ENCODE results near the gene QRICH1.

The QRICH1 gene

DNA sequence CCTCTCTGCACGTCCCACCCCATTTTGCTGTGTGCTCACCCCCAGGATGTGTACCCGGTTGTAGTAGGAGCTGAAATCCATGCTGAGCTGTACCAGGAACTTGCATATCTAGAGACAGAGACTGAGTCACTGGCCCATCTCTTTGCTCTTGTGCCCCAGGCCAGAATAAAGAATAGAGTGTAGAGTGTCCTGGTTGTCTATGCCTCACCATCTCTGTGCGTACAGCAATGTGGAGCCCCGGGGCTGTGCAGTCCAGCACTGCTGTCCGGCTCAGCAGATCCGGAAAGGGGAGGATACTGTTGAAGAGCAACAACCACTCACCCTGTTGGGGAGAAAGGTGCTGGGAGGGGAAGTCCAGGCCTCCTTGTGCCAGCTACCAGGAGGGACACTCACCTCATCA is 78.1 kb downstream of the QRICH1 start:
- ChIA-PET CTCF (no interaction called here), POLR2A (interaction anchor here (1.2 to 9.9 kb wide), 3 partner anchors 9 to 14 kb away, joined by 4 to 204 read pairs (median 21); partner anchors contain the start of genes IMPDH2 and WDR6)
- no peak for DNase-seq (ENCODE audit: extremely low spot score)
- TF ChIP-seq ZNF384 (IDR thresholded peaks at IDR 0.05) (no peak), FOXK2 (IDR thresholded peaks at IDR 0.05) (no peak), FOXM1 (IDR thresholded peaks at IDR 0.05; ENCODE audit: borderline replicate concordance) (no peak), LEF1 (IDR thresholded peaks at IDR 0.05; ENCODE audit: borderline replicate concordance) (no peak), ELF4 (IDR thresholded peaks at IDR 0.05) (no peak)

DNA sequence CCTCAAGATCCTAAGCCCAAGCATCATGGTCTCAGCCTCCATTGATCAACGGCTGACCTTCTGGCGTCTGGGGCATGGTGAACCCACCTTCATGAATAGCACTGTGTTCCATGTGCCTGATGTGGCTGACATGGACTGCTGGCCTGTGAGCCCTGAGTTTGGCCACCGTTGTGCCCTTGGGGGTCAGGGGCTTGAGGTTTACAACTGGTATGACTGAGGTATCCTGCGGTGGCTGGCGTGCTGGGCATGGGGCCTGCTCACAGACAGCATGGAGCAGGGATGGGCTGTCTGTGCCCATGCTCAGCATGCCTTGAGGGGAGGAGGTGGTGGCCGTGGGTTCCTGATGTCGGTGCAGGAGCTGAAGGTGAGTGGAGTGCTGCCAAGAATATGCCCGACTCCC is 78.8 kb downstream of the QRICH1 start:
- CTCF ChIA-PET: interaction anchor here (2.5 kb wide), 1 partner anchor 27 kb away, joined by 18 read pairs; no protein-coding TSS in a partner anchor
- POLR2A ChIA-PET: interaction anchor here (1.3 to 9.9 kb wide), 3 partner anchors 8 to 29 kb away, joined by 3 to 204 read pairs (median 21); partner anchors contain the start of gene WDR6
- TF ChIP-seq ARNT (IDR thresholded peaks at IDR 0.05): no peak
- TF ChIP-seq FOXK2 (IDR thresholded peaks at IDR 0.05): no peak
- no peak for TF ChIP-seq L3MBTL2 (conservative IDR thresholded peaks at IDR 0.05)
- no peak for TF ChIP-seq FOXA1 (IDR thresholded peaks at IDR 0.05)
- no peak for TF ChIP-seq CTBP1 (IDR thresholded peaks at IDR 0.05; ENCODE audit: borderline replicate concordance)
- no peak for TF ChIP-seq FOXM1 (IDR thresholded peaks at IDR 0.05; ENCODE audit: borderline replicate concordance)
- TF ChIP-seq, protein P1, sequence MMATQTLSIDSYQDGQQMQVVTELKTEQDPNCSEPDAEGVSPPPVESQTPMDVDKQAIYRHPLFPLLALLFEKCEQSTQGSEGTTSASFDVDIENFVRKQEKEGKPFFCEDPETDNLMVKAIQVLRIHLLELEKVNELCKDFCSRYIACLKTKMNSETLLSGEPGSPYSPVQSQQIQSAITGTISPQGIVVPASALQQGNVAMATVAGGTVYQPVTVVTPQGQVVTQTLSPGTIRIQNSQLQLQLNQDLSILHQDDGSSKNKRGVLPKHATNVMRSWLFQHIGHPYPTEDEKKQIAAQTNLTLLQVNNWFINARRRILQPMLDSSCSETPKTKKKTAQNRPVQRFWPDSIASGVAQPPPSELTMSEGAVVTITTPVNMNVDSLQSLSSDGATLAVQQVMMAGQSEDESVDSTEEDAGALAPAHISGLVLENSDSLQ (IDR thresholded peaks at IDR 0.05): no peak
- TF ChIP-seq LEF1 (IDR thresholded peaks at IDR 0.05; ENCODE audit: borderline replicate concordance): no peak
- no peak for TF ChIP-seq NFRKB (IDR thresholded peaks at IDR 0.05)
- no peak for TF ChIP-seq HDGF (IDR thresholded peaks at IDR 0.05; ENCODE audit: borderline replicate concordance)
- TF ChIP-seq BHLHE40 (IDR thresholded peaks at IDR 0.05; ENCODE audit: borderline replicate concordance): no peak
- no peak for TF ChIP-seq ELF4 (IDR thresholded peaks at IDR 0.05)
- TF ChIP-seq TARDBP (IDR thresholded peaks at IDR 0.05): no peak
- no peak for DNase-seq (ENCODE audit: extremely low spot score)

DNA sequence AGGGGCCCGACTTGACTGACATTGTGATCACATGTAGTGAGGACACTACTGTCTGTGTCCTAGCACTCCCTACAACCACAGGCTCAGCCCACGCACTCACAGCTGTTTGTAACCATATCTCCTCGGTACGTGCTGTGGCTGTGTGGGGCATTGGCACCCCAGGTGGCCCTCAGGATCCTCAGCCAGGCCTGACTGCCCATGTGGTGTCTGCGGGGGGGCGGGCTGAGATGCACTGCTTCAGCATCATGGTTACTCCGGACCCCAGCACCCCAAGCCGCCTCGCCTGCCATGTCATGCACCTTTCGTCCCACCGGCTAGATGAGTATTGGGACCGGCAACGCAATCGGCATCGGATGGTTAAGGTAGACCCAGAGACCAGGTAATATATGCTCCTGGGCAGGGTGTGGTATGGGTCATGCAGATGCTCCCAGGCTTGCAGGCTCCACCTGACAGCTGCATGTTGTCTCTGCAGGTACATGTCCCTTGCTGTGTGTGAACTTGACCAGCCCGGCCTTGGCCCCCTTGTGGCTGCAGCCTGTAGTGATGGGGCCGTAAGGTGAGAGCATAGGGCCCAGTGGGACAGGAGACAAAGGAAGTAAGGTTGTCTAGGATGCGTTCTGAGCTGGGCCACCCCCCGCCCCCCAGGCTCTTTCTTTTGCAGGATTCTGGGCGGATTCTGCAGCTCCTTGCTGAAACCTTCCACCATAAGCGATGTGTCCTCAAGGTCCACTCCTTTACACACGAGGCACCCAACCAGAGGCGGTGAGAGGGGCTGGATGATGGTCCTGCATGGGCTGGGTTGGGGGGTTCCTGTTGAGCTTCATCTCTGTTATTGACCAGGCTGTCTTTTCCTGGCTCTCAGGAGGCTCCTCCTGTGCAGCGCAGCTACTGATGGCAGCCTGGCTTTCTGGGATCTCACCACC is 79.9 kb downstream of the QRICH1 start:
- DNase-seq (ENCODE audit: extremely low spot score): peak; percentile 50
- ChIA-PET CTCF (interaction anchor here (0.6 to 2.5 kb wide), 2 partner anchors 26 to 289 kb away, joined by 4 to 18 read pairs; no protein-coding TSS in a partner anchor), POLR2A (interaction anchor here (0.9 to 4.0 kb wide), 7 partner anchors 7 to 28 kb away, joined by 3 to 21 read pairs (median 7); partner anchors contain the start of genes IMPDH2, NDUFAF3 and P4HTM)
- no peak for TF ChIP-seq FOXM1 (IDR thresholded peaks at IDR 0.05; ENCODE audit: borderline replicate concordance)
- no peak for TF ChIP-seq TARDBP (IDR thresholded peaks at IDR 0.05)
- TF ChIP-seq L3MBTL2 (conservative IDR thresholded peaks at IDR 0.05): no peak
- no peak for TF ChIP-seq FOXK2 (IDR thresholded peaks at IDR 0.05)
- TF ChIP-seq SUZ12 (IDR thresholded peaks at IDR 0.05): no peak
- no peak for TF ChIP-seq FOXA1 (IDR thresholded peaks at IDR 0.05)
- no peak for TF ChIP-seq NFRKB (IDR thresholded peaks at IDR 0.05)
- TF ChIP-seq HDGF (IDR thresholded peaks at IDR 0.05; ENCODE audit: borderline replicate concordance): no peak
- TF ChIP-seq BHLHE40 (IDR thresholded peaks at IDR 0.05; ENCODE audit: borderline replicate concordance): no peak
- no peak for TF ChIP-seq ELF4 (IDR thresholded peaks at IDR 0.05)
- no peak for TF ChIP-seq ARNT (IDR thresholded peaks at IDR 0.05)
- TF ChIP-seq ZNF384 (IDR thresholded peaks at IDR 0.05): no peak
- no peak for TF ChIP-seq LEF1 (IDR thresholded peaks at IDR 0.05; ENCODE audit: borderline replicate concordance)
- TF ChIP-seq, protein P1 (IDR thresholded peaks at IDR 0.05): no peak
- TF ChIP-seq SP1 (IDR thresholded peaks at IDR 0.05): no peak
- TF ChIP-seq CTBP1 (IDR thresholded peaks at IDR 0.05; ENCODE audit: borderline replicate concordance): no peak

DNA sequence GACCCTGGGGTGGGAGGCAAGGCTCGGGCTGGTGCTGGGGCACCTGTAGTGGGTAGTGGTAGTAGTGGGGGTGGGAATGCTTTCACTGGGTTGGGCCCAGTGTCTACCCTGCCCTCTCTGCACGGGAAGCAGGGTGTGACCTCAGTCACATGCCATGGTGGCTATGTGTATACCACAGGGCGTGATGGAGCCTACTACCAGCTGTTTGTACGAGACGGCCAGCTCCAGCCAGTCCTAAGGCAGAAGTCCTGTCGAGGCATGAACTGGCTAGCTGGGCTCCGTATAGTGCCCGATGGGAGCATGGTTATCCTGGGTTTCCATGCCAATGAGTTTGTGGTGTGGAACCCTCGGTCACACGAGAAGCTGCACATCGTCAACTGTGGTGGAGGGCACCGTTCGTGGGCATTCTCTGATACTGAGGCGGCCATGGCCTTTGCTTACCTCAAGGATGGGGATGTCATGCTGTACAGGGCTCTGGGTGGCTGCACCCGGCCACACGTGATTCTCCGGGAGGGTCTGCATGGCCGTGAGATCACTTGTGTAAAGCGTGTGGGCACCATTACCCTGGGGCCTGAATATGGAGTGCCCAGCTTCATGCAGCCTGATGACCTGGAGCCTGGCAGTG is 80.6 kb downstream of the QRICH1 start:
- TF ChIP-seq LEF1 (IDR thresholded peaks at IDR 0.05; ENCODE audit: borderline replicate concordance) (no peak), ELF4 (IDR thresholded peaks at IDR 0.05) (no peak), ZNF384 (IDR thresholded peaks at IDR 0.05) (no peak), L3MBTL2 (conservative IDR thresholded peaks at IDR 0.05) (no peak), SP1 (IDR thresholded peaks at IDR 0.05) (no peak), HDGF (IDR thresholded peaks at IDR 0.05; ENCODE audit: borderline replicate concordance) (no peak), FOXA1 (IDR thresholded peaks at IDR 0.05) (no peak), SUZ12 (IDR thresholded peaks at IDR 0.05) (no peak), CTBP1 (IDR thresholded peaks at IDR 0.05; ENCODE audit: borderline replicate concordance) (no peak), FOXK2 (IDR thresholded peaks at IDR 0.05) (no peak), FOXM1 (IDR thresholded peaks at IDR 0.05; ENCODE audit: borderline replicate concordance) (no peak), NFRKB (IDR thresholded peaks at IDR 0.05) (no peak), BHLHE40 (IDR thresholded peaks at IDR 0.05; ENCODE audit: borderline replicate concordance) (no peak), TARDBP (IDR thresholded peaks at IDR 0.05) (no peak), ARNT (IDR thresholded peaks at IDR 0.05) (no peak)
- TF ChIP-seq, protein P1 (IDR thresholded peaks at IDR 0.05): no peak
- CTCF ChIA-PET: interaction anchor here (0.6 to 2.5 kb wide), 2 partner anchors 26 to 288 kb away, joined by 4 to 18 read pairs; no protein-coding TSS in a partner anchor
- no peak for DNase-seq (ENCODE audit: extremely low spot score)
- POLR2A ChIA-PET: interaction anchor here (0.6 to 4.0 kb wide), 5 partner anchors 8 to 26 kb away, joined by 3 to 21 read pairs (median 7); partner anchors contain the start of genes IMPDH2 and NDUFAF3
